T47D (cell line): ENCODE measurements around the gene KRTAP5-10.
"Not testable (repeated sequence)": the region's sequence is repeated elsewhere in the genome, so short reads cannot be mapped to it uniquely, and the experiment has no call there.

ENCODE experiments used
- DNase-seq, 2 experiments: peaks; one replicate each; pipeline versions ENCODE4 v3.0.0 to v3.0.0-alpha.2; 2011 to 2012; ENCODE audit warnings: low read depth in 1 of 2, low spot score in 1 of 2
- in situ Hi-C: cut with HindIII; loops from 2 replicates; pipeline ENCODE4 v1.10.0; 2016; ENCODE audit warnings: low sequenced_read_pairs, low pct_unique_long_range_greater_than_20kb

Gene KRTAP5-10

GRCh38 chr11:71589546-71589920, 24.2 kb downstream of the KRTAP5-10 start:
- in situ Hi-C loops, DNase-seq: not testable (repeated sequence)

GRCh38 chr11:71603221-71603620, 37.9 kb downstream of the KRTAP5-10 start:
- DNase-seq, in situ Hi-C loops: not testable (repeated sequence)

- DNase-seq = peak in 1 of 2 experiments; percentile 39
- in situ Hi-C loops = not testable (repeated sequence)
These were observed 39.6 kb downstream of the KRTAP5-10 start for GRCh38 chr11:71604798-71605488.

GRCh38 chr11:71606853-71607519, 41.6 kb downstream of the KRTAP5-10 start:
- DNase-seq, in situ Hi-C loops: not testable (repeated sequence)

GRCh38 chr11:71607520-71608216, 42.3 kb downstream of the KRTAP5-10 start:
- DNase-seq, in situ Hi-C loops: not testable (repeated sequence)

GRCh38 chr11:71608272-71608671, 42.9 kb downstream of the KRTAP5-10 start:
- in situ Hi-C loops, DNase-seq: not testable (repeated sequence)

- DNase-seq, in situ Hi-C loops: not testable (repeated sequence)
These were observed 46.0 kb downstream of the KRTAP5-10 start for GRCh38 chr11:71611218-71611910.

GRCh38 chr11:71613931-71614330, 48.6 kb downstream of the KRTAP5-10 start:
- in situ Hi-C loops, DNase-seq: not testable (repeated sequence)

- in situ Hi-C loops, DNase-seq: not testable (repeated sequence)
These were observed 49.1 kb downstream of the KRTAP5-10 start for GRCh38 chr11:71614366-71614917.

GRCh38 chr11:71615003-71615402, 49.6 kb downstream of the KRTAP5-10 start:
- in situ Hi-C loops = not testable (repeated sequence)

More at GRCh38 chr11:71615003-71615402, 49.6 kb downstream of the KRTAP5-10 start:
- DNase-seq = peak in 1 of 2 experiments; percentile 95
